HL-60 (cell line): ENCODE results near the gene DES.

ENCODE experiments used
- DNase-seq, 2 experiments: peaks; one replicate each; pipeline ENCODE4 v3.0.0-alpha.2; 2010 to 2020; ENCODE audit warnings: low read depth in 1 of 2, low spot score in 1 of 2
- H3K27ac ChIP-seq: fragments of 250-450 bp; sonication (Bioruptor Pico); replicated peaks from 2 replicates; pipeline ENCODE4 v1.5.1; 2020; ENCODE audit warnings: mild to moderate bottlenecking, moderate library complexity
- H3K27me3 ChIP-seq: fragments of 250-450 bp; sonication (Bioruptor Pico); 2 replicates; pipeline ENCODE4 v1.5.1; 2021; ENCODE audit warnings: mild to moderate bottlenecking, moderate library complexity; ENCODE audit not compliant: insufficient read depth, poor library complexity, severe bottlenecking
- H3K4me3 ChIP-seq: replicated peaks from 2 replicates; pipeline ENCODE4 v1.5.1; 2011; ENCODE audit warnings: mild to moderate bottlenecking, control low read depth, low read length; ENCODE audit not compliant: insufficient read depth
- GABPA ChIP-seq: IDR thresholded peaks from 2 replicates; pipeline ENCODE4 v1.6.1; 2012; ENCODE audit warnings: low read depth
- POLR2AphosphoS5 ChIP-seq: IDR thresholded peaks from 2 replicates; pipeline ENCODE4 v1.6.1; 2012; ENCODE audit warnings: low read depth
- SPI1 ChIP-seq: IDR thresholded peaks from 2 replicates; pipeline ENCODE4 v1.6.1; 2012; ENCODE audit warnings: low read depth, mild to moderate bottlenecking, borderline replicate concordance
- TF ChIP-seq, protein P1 (sequence below): IDR thresholded peaks from 2 replicates; pipeline ENCODE4 v1.6.1; 2012; ENCODE audit warnings: low read depth; ENCODE audit not compliant: insufficient replicate concordance
- TF ChIP-seq, protein P2 (sequence below): IDR thresholded peaks from one replicate; pipeline ENCODE4 v1.5.1; 2011; ENCODE audit warnings: low read length, control low read depth, inconsistent platforms; ENCODE audit not compliant: insufficient read depth

The DES gene

DNA sequence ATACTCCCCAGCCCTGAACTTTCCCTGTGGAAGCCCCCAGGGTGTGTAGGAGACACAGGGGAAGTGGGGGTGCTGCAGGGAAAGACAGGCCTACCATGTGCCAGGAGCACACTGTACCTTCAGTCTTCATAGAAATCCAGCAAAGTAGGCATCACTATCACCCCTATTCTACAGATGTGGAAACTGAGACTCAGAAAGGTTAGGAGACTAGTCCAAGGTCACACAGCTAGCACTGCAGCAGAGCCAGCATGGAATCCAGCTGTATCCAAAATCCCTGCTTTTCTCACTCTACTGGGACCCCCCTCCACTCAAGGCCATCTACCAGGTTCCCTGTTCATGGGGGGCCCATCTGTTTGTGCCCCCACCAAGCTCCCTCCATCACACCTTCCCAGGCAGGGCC lies 37.3 kb upstream of the DES start:
- H3K4me3 ChIP-seq: no peak overlapping the region
- H3K27me3 ChIP-seq: no peaks in the 10 kb centered on the region
- no peak overlapping the region for H3K27ac ChIP-seq
- no peak for DNase-seq
- no peak for TF ChIP-seq SPI1
- TF ChIP-seq, protein P1, sequence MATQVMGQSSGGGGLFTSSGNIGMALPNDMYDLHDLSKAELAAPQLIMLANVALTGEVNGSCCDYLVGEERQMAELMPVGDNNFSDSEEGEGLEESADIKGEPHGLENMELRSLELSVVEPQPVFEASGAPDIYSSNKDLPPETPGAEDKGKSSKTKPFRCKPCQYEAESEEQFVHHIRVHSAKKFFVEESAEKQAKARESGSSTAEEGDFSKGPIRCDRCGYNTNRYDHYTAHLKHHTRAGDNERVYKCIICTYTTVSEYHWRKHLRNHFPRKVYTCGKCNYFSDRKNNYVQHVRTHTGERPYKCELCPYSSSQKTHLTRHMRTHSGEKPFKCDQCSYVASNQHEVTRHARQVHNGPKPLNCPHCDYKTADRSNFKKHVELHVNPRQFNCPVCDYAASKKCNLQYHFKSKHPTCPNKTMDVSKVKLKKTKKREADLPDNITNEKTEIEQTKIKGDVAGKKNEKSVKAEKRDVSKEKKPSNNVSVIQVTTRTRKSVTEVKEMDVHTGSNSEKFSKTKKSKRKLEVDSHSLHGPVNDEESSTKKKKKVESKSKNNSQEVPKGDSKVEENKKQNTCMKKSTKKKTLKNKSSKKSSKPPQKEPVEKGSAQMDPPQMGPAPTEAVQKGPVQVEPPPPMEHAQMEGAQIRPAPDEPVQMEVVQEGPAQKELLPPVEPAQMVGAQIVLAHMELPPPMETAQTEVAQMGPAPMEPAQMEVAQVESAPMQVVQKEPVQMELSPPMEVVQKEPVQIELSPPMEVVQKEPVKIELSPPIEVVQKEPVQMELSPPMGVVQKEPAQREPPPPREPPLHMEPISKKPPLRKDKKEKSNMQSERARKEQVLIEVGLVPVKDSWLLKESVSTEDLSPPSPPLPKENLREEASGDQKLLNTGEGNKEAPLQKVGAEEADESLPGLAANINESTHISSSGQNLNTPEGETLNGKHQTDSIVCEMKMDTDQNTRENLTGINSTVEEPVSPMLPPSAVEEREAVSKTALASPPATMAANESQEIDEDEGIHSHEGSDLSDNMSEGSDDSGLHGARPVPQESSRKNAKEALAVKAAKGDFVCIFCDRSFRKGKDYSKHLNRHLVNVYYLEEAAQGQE: no peak
- TF ChIP-seq POLR2AphosphoS5: no peak

DNA sequence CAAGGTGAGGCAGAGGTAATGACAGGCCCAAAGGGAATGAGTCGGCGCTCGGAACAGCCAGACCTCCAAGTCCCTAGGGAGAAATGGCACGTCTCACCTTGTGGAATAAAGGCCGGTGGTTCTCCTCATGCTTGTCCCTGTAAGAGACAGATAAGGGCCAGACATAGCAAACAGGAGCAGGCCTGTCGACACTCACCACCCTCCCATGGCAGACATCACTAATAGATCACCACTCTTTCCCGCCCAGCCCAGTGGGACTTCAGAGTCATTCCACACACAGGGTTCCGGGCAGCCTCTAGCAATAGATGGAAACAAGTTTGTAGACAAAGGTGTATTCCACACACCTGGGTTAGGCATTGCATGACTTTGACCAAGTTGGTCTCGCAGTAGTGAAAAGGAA lies 36.7 kb upstream of the DES start:
- Histone ChIP-seq H3K27me3 (no peaks in the 10 kb centered on the region), H3K27ac (no peak overlapping the region), H3K4me3 (no peak overlapping the region)
- no peak for DNase-seq
- TF ChIP-seq, protein P1: no peak
- no peak for TF ChIP-seq SPI1
- no peak for TF ChIP-seq GABPA
- no peak for TF ChIP-seq POLR2AphosphoS5
- TF ChIP-seq, protein P2, sequence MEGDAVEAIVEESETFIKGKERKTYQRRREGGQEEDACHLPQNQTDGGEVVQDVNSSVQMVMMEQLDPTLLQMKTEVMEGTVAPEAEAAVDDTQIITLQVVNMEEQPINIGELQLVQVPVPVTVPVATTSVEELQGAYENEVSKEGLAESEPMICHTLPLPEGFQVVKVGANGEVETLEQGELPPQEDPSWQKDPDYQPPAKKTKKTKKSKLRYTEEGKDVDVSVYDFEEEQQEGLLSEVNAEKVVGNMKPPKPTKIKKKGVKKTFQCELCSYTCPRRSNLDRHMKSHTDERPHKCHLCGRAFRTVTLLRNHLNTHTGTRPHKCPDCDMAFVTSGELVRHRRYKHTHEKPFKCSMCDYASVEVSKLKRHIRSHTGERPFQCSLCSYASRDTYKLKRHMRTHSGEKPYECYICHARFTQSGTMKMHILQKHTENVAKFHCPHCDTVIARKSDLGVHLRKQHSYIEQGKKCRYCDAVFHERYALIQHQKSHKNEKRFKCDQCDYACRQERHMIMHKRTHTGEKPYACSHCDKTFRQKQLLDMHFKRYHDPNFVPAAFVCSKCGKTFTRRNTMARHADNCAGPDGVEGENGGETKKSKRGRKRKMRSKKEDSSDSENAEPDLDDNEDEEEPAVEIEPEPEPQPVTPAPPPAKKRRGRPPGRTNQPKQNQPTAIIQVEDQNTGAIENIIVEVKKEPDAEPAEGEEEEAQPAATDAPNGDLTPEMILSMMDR: no peak

DNA sequence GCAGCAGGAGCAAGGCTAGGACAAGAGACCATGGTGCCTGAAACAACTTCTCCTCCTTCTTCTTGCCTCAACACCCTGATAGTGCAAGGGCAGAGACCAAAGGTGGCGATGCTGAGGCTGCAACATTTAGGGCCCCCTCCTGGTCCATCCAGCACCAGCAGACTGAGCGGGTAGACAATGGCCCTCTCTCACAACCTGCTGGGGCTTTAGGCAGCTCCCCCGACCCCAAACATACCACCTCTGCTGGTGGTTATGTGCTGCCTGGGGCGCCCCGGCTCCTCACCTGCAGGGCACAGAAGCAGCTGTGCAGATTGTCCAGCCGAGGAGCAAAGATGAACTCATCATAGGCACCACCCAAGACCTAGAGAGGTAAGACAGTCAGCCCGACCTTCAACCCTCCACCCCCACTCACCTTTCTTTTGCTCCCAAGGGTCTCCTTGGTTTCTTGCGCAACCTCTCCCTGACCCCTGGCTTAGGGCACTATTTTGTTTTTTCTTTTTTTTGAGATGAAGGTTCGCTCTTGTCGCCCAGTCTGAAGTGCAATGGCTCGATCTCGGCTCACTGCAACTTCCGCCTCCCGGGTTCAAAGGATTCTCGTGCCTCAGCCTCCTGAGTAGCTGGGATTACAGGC lies 34.0 kb upstream of the DES start:
- no peak overlapping the region for H3K27ac ChIP-seq
- no peak for DNase-seq
- H3K4me3 ChIP-seq: no peak overlapping the region
- no peak for TF ChIP-seq POLR2AphosphoS5
- no peak for TF ChIP-seq GABPA
- TF ChIP-seq SPI1: no peak
- TF ChIP-seq, protein P2: no peak
- TF ChIP-seq, protein P1: no peak
- no peaks in the 10 kb centered on the region for H3K27me3 ChIP-seq

DNA sequence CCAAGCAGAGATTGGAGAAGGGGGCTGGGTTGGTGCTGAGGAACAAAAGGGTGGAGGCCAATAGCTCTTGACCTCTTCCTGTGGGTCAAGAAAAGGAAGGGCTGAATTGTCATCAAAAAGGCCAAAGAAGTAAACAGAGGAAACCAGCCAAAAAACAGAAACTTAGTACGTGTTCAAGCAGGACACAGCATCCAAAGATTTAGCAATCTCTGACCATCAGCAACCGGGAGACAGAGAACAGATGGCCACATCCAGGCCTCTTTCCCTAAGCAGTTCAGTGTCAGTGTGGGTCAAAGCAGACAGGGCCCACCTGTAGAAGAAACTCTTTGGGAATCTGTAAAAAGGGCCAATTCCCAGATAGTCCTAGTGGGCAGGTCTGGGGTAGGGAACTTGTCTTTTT lies 33.3 kb upstream of the DES start:
- no peak overlapping the region for H3K27ac ChIP-seq
- H3K4me3 ChIP-seq: no peak overlapping the region
- TF ChIP-seq POLR2AphosphoS5 (no peak), SPI1 (no peak), GABPA (no peak)
- TF ChIP-seq, protein P2: no peak
- TF ChIP-seq, protein P1: no peak
- DNase-seq: no peak
- H3K27me3 ChIP-seq: no peaks in the 10 kb centered on the region
